HG02642 (cell line): Measurements from ENCODE around the gene ZNF626.
"Not testable (repeated sequence)": the region's sequence is repeated elsewhere in the genome, so short reads cannot be mapped to it uniquely, and the experiment has no call there.

Source experiments
- ATAC-seq: cut with Tn5 transposase; IDR thresholded peaks from one replicate; pipeline ENCODE4 v1.9.1; 2021; ENCODE audit warnings: mild to moderate bottlenecking; ENCODE audit not compliant: unreplicated experiment, poor library complexity

The ZNF626 gene

GRCh38 chr19:20661150-20661819 is at the start of gene ZNF626:
Gene ZNF626 (minus strand): TSS chr19:20661571. CDS start chr19:20661446, 125 bp downstream.
- peak; percentile 98 for ATAC-seq

- no peak for ATAC-seq
Observed at GRCh38 chr19:20669263-20669662, 7.9 kb upstream of the ZNF626 start.

GRCh38 chr19:20667281-20667680 is 5.9 kb upstream of the ZNF626 start:
- no peak for ATAC-seq

- no peak for ATAC-seq
Observed at GRCh38 chr19:20664901-20665781, 3.8 kb upstream of the ZNF626 start.

- not testable (repeated sequence) for ATAC-seq
Observed at GRCh38 chr19:20664475-20664874, 3.1 kb upstream of the ZNF626 start.

- no peak for ATAC-seq
Observed at GRCh38 chr19:20662421-20663105, 1.2 kb upstream of the ZNF626 start.

- no peak for ATAC-seq
Observed at GRCh38 chr19:20660473-20661140, 764 bp downstream of the ZNF626 start.

- no peak for ATAC-seq
Observed at GRCh38 chr19:20640545-20640944, 20.8 kb downstream of the ZNF626 start.

- ATAC-seq: no peak
Observed at GRCh38 chr19:20640023-20640422, 21.3 kb downstream of the ZNF626 start.

- not testable (repeated sequence) for ATAC-seq
Observed at GRCh38 chr19:20624560-20624959, 36.8 kb downstream of the ZNF626 start.

- ATAC-seq: no peak
Observed at GRCh38 chr19:20616071-20616470, 45.3 kb downstream of the ZNF626 start.

GRCh38 chr19:20614971-20615370 is 46.4 kb downstream of the ZNF626 start:
- not testable (repeated sequence) for ATAC-seq

GRCh38 chr19:20612711-20613316 is 48.6 kb downstream of the ZNF626 start:
- no peak for ATAC-seq

GRCh38 chr19:20611866-20612265 is 49.5 kb downstream of the ZNF626 start:
- no peak for ATAC-seq

- no peak for ATAC-seq
Observed at GRCh38 chr19:20607943-20608342, 53.4 kb downstream of the ZNF626 start.
